T-helper 9 cell (primary cell): ENCODE results near the gene SLC5A2.

ENCODE experiments used
- DNase-seq: peaks from one replicate; pipeline ENCODE4 v3.0.0-alpha.2; 2020

The SLC5A2 gene

DNA sequence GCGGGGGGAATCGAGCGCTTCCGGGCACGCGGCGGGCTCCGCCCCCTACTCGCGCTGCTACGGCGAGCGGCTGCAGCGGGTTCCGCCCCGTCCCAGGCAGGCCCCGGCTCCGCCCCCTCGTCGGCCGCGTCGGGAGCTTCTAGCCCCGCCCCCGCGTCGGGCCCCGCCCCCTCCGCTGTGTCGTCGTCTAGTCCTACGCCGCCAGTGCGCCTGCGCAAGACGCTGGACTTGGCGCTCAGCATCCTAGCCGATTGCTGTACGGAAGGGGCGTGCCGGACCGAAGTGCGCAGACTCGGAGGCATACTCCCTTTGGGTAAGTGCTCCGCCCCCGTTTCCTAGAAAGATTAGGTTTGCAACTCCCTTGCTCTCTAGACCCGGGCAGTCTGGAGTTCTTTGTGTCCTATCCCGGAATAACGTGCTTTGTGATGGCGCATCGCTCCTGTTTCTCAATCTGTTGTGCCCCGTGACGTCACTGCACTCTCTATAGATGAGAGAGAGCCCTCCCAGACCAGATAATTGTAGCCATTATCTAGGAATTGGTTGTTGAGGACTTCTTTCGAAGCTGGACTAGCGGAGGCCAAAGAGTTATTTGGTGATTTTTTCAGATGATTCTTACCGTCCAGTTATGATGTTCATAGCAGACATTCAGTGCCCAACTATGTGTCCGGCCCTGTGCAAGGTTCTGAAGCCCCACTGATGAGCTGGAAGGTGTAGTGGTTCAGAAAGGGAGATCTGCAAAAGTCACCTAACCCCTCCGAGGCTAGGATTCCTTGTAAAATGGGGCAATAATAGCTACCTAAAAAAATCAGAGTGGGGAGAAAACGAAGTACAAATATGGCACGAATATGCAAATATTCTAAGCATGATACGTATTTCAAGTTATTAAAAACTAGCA is 23.0 kb upstream of the SLC5A2 start:
- peak; percentile 100 for DNase-seq

DNA sequence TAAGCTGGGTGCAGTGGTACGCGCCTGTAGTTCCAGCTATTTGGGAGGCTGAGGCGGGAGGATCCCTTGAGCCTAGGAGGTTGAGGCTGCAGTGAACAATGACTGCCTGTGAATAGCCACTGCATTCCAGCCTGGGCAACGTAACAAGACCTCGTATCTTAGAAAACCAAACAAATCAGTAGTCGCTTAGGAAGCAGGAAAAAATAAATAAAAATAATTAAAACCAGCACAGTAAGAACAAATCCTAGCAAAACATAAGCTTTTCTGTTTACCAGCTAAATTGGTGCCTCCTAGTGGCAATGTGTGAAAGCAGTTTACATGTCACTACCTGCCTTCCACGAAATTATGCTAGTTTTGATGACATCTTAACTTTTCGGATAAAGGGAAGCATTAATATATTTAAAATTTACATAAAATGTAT is 22.3 kb upstream of the SLC5A2 start:
- DNase-seq = no peak

DNA sequence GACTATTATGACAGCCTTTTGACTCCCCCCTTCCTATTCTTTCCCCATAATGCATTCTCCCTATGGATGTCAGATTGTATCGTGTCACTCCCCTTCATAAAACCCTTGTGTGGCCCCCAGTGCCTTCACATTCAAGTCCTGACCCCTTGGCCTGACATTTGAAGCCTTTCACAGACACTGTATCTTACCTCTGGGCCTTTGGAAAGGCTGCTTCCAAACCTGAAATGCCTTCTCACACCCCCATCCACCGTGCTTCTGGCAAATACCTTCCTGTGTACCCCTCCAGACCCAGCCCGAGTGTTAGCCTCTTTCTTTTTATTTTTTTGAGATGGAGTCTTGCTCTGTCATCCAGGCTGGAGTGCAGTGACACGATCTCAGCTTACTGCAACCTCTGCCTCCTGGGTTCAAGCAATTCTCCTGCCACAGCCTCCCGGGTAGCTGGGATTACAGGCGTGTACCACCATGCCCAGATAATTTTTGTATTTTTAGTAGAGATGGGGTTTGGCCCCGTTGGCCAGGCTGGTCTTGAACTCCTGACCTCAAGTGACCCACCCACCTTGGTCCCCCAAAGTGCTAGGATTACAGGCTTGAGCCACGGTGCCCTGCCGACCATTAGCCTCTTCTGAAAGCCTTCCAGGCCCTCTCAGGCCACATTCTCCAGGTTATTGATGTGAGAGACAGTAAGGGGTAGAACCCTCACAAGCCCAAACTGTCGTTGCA is 21.6 kb upstream of the SLC5A2 start:
- DNase-seq = no peak

DNA sequence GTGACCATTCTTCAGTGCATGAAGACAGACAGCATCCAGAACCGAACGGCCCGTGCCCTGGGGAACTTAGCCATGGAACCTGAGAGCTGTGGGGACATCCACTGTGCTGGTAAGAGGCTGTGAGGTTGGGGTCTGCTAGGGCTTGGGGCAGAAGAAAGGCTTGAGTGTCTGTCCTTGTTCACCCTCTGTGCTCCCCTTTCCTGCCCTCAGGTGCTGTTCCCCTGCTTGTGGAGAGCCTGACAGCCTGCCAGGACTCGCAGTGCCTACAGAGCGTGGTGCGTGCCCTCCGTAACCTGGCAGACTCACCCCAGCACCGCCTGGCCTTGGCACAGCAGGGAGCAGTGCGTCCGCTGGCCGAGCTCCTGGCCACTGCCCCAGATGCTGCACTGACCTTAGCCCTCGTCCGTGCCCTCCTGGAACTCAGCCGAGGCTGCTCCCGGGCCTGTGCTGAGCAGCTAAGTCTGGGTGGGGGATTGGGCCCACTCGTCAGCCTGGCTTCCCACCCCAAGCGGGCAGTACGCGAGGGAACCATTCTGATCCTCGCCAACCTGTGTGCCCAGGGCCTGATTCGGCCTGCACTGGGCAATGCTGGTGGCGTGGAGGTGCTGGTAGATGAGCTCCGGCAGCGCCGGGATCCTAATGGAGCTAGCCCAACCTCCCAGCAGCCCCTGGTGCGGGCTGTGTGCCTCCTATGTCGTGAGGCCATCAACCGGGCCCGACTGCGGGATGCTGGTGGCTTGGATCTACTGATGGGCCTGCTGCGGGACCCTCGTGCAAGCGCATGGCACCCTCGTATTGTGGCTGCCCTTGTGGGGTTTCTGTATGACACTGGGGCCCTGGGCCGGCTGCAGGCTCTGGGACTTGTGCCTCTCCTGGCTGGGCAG is 20.8 kb upstream of the SLC5A2 start:
- DNase-seq = no peak

DNA sequence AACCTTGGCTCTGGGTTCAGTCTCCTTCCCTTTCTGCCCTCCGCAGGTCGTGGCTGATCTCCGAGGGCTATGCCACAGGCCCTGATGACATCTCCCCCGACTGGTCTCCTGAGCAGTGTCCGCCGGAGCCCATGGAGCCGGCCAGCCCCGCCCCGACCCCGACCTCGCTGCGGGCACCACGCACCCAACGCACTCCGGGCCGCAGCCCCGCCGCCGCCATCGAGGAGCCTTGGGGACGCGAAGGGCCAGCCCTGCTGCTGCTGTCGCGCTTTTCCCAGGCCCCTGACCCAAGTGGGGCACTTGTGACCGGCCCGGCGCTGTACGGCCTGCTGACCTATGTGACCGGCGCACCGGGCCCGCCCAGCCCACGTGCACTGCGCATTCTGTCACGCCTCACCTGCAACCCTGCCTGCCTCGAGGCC is 18.6 kb upstream of the SLC5A2 start:
- no peak for DNase-seq

DNA sequence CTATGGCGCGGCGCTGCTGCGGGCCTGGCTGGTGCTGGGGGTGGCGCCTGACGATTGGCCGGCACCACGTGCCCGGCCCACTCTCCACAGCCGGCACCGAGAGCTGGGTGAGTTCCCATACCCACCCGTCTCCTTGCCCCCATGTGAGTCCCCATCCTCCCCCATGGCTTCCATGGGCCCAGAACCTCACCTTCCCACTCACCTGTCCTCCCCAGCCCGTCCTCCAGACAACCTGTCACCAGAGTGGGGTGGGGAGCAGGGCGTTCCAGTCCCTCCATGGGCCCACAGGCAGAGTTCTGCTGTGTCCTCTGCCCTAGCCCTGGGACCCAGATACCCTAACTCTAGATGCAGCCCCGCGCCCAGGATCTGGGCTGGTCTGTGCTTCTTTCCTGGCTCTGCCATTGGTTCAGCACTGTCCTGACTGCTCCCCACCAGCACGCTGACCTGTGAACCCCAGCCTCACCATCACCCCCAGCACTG is 18.1 kb upstream of the SLC5A2 start:
- no peak for DNase-seq

DNA sequence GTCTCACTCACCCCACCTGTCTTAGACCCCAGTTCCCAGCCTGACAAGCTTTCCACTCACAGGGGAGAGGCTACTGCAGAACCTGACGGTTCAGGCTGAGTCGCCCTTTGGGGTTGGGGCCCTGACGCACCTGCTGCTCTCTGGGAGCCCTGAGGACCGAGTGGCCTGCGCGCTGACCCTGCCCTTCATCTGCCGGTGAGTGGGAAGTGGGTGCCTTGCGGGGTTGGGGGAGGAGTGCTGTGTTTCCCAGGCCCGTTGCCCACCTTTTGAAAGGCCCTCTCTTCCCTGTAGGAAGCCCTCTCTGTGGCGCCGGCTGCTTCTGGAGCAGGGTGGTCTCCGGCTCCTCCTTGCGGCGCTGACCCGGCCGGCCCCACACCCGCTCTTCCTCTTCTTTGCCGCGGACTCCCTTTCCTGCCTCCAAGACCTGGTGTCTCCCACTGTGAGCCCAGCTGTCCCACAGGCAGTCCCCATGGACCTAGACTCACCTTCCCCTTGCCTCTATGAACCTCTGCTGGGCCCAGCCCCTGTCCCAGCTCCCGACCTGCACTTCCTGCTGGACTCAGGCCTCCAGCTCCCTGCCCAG is 17.0 kb upstream of the SLC5A2 start:
- DNase-seq = no peak

DNA sequence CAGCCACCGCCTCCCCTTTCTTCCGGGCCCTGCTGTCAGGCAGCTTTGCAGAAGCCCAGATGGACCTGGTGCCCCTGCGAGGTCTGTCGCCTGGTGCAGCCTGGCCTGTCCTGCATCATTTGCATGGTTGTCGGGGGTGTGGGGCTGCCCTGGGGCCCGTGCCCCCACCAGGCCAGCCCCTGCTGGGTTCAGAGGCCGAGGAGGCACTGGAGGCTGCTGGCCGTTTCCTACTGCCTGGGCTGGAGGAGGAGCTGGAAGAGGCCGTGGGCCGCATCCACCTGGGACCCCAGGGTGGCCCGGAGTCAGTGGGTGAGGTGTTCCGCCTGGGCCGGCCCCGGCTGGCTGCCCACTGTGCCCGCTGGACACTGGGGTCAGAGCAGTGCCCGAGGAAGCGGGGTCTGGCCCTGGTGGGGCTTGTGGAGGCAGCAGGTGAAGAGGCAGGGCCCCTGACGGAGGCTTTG is 16.5 kb upstream of the SLC5A2 start:
- DNase-seq = no peak

DNA sequence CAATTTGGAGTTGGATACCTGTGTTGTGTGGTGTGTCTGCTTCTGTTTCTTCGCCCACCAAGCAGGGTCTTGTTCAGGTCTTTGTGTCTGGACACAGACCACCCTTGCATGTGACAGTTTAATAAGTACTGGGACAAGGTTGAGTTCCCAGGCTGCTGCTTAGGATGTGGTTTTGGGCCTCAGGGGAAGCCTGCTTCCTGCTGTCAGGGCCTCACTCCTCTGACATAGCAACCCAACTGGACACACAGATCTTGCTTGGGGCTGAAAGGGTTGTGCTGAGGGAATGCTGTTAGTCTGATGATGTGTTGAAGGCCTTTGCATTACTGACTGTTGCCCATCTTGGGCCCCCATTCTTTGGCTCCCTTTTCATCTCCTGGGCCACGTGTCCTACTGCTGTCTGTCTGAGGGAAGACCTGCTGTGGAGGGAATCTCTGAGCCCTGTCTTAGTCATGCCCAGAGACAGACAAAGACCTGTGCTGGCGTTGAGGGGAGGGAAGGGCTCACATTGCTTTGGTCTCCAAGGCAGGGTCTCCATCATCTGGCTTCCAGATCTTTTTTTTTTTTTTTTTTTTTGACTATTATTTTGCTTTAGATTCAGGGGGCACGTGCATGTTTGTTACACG is 15.7 kb upstream of the SLC5A2 start:
- no peak for DNase-seq

DNA sequence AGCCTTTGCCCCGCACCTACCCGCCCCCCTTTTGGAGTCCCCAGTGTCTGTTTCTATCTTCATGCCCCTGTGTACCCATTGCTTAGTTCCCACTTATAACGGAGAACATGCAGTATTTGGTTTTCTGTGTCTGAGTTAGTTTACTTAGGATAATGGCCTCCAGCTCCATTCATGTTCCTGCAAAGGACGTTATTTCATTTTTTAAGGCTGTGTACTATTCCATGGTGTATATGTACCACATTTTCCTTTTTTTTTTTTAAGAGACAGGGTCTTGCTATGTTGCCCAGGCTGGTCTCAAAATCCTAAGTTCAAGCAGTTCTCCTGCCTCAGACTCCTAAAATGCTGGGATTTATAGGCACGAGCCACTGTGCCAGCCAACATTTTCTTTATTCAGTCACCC is 15.1 kb upstream of the SLC5A2 start:
- no peak for DNase-seq

DNA sequence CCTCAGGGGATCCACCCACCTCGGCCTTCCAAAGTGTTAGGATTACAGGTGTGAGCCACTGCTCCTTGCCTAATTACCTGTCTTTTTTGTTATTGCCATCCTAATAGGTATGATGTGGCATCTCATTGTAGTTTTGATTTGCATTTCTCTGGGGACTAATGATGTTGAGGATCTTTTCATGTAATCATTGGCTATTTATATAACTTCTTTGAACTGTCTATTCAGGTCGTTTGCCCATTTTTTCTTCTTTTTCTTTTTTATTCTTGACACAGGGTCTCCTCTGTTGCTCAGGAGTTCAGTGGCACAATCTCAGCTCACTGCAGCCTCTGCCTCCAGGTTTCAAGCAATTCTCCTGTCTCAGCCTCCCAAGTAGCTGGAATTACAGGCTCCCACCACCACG is 12.3 kb upstream of the SLC5A2 start:
- DNase-seq = no peak

DNA sequence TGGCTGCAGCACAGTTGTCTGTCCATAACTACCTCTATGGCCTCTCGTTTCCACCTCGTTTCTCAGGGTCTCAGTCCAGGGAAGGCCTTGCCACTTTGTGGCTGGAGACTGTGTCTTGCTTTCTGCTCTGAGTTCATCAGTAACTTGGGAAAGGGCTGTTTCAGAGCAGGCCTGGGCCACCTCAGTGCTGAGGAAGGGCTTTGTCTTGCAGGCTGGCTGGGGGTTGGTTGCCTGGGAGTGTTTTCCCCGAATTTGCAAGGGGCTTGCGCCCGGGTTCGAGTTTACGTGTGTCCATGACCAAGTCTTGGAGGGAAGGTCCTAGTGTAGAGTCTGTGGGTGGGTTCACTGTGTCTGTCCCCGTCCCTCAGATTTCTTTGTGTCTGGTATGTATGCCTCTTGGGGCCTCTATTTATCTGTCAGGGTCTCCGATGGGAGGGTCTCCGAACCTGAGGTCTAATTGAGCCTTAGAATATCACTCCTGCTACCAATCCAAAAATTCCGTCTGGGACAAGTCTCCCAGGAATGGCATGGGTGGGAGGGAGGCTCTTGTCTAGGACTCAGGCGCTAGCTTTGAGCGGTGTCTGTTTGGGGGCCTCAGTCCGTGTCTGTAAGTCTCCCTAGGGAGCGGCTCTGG is 11.6 kb upstream of the SLC5A2 start:
- no peak for DNase-seq

DNA sequence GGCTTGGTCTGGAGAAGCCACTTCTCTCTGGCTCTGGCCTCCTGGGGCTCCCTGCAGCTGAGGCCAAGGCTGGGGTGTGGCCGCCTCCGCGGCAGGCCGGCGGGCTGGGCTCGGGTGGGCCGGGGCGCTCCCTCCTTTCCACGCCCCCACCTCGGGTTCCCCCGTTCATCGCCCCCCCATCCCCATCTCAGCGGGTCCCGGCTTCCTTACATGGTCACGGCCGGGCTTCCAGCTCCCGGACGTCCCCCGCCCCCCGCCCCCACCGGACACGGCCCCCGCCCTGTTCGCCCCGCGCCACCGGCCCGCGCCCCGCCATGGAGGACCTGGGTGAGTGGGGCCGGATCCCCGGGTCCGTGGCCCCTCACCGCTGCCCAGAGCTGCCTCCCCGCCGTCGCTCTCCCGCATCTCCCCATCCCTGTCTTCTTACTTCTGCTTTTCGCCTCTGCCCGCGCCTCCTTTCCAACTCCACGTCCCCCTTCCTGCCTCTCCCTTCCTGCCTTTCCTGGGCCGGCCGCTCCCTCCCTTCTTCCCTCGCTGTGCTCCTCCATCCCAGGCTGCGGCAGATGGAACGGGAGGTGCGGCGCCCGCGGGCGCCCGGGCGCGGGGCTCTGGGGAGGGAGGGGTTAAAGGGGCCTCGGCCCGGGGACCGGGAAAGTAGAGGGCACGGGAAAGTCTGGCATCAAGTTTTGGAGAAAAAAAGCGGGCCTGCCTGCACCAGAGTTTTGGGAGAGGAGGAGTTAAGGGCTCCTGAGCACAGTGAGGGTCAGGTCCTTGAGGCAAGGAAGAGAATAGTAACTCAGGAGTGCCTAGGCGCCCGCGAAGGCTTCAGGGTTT is 10.8 kb upstream of the SLC5A2 start, which contains the start of gene TGFB1I1:
Gene TGFB1I1, plus strand, starts transcription at position 278 of the 834 bp plus-strand sequence. Its CDS starts 37 bp downstream, at position 315.
- no peak for DNase-seq

DNA sequence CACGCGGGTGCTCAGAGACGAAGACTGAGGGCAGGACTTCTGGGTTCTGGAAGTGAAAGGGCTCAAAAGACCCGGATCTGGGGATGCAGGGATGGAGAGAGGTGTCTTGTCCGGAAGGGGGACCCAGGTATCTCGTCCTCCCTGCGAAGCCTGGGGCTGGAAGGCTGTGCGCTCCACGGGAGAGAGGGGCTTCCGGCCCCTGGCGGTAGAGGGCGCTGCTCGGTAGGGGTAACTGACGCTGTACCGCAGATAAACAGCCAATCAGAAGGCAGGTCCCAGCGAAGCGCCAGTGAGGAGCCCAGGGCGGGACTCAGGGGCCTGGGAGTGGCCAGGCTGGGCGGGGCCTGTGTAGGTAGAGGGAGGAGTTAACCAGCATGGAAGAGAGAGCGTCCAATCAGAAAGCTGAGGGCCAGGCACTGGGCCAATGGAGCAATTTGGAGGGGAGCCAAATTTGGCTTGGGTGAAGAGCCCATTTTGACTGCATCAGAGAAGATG is 10.2 kb upstream of the SLC5A2 start:
- DNase-seq = peak; percentile 24

DNA sequence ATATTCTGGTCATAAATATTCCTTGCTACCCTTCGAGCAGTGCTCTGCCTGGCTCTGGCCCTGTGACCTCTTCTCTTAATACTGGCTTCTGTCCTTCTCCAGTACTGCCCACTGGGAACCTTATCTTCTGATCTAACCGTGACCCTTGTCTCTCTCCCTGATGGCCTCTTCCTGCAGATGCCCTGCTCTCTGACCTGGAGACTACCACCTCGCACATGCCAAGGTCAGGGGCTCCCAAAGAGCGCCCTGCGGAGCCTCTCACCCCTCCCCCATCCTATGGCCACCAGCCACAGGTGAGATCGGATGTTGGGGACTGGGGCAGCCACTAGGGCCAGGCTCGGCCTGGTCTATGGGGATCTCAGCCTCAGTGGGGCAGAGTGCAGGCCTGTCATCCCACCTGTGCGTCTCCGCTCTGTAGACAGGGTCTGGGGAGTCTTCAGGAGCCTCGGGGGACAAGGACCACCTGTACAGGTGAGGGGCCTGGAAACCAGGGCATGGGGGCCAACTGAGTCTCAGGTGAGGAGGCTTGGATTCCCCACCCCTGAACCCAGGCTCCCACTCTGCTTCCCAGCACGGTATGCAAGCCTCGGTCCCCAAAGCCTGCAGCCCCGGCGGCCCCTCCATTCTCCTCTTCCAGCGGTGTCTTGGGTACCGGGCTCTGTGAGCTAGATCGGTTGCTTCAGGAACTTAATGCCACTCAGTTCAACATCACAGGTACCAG is 9.5 kb upstream of the SLC5A2 start:
- DNase-seq = no peak

DNA sequence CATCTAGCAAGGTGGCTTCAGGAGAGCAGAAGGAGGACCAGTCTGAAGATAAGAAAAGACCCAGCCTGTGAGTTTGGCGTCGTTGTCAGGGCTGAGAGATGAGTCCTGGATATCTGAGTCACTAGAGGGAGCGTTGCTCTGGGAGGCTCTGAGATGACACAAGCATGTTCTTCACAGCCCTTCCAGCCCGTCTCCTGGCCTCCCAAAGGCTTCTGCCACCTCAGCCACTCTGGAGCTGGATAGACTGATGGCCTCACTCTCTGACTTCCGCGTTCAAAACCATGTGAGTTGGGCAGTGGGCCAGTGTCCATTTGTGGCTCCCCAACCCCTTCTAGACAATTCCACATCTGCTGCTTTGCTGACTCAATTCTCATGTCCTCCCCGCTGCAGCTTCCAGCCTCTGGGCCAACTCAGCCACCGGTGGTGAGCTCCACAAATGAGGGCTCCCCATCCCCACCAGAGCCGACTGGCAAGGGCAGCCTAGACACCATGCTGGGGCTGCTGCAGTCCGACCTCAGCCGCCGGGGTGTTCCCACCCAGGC is 8.7 kb upstream of the SLC5A2 start:
- DNase-seq = no peak

DNA sequence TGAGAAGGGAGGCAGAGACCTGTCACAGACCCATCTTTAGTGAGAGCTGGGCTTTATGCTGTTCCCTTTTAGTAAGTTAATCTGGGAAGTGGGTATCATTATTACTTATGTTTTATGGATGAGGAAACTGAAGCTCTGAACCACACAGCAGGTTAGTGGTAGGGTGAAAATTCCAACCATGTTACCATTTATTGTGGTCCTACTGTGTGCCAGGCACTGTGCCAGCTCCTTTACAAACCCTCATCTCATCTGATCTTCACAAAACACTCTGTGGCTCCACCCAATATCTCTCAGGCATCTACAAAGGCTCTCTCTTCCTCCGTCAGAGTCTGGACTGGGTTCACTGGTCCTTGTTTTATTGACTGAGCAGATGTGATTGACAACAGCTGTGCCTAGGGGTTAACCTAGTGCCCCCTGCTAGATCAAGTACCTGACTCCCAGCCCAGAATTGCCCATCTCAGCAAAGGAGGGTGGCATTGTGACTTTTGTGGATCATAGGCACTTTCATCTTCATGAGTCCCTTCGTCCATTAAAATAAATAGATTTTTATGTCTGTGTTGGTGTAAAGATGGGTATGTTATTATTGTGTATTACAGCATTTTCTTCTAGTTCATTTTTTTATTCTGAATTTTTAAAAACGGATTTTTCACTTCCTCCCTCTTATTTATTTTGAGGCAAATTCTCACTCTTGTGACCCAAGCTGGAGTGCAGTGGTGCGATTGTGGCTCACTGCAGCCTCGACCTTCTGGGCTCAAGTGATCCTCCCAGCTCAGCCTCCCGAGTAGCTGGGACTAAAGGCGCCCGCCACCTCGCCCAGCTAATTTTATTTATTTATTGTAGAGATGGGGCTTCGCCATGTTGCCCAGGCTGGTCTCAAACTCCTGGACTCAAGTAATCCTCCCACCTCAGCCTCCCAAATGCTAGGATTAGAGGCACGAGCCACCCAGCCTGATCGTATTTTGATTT is 7.9 kb upstream of the SLC5A2 start:
- no peak for DNase-seq

DNA sequence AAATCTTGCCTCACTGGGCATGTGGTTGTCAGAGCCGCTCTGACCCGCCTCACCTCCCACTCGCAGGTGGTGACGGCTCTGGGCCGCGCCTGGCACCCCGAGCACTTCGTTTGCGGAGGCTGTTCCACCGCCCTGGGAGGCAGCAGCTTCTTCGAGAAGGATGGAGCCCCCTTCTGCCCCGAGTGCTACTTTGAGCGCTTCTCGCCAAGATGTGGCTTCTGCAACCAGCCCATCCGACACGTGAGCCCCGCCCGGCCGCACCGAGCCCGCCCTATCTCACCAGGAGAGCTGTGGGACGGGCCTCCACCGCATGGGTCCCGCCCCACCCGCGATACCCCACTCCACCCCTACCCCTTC is 7.0 kb upstream of the SLC5A2 start:
- no peak for DNase-seq
